NCI-H1092 treated with DMSO at 0.1 percent for 48 hours (cell line): Measurements from ENCODE around the gene REEP5.
"Not testable (repeated sequence)": the region's sequence is repeated elsewhere in the genome, so short reads cannot be mapped to it uniquely, and the experiment has no call there.

Experiments
- DNase-seq: peaks from one replicate; lab custom pipeline; 2025; lab: John Stamatoyannopoulos, UW

Gene REEP5

DNA sequence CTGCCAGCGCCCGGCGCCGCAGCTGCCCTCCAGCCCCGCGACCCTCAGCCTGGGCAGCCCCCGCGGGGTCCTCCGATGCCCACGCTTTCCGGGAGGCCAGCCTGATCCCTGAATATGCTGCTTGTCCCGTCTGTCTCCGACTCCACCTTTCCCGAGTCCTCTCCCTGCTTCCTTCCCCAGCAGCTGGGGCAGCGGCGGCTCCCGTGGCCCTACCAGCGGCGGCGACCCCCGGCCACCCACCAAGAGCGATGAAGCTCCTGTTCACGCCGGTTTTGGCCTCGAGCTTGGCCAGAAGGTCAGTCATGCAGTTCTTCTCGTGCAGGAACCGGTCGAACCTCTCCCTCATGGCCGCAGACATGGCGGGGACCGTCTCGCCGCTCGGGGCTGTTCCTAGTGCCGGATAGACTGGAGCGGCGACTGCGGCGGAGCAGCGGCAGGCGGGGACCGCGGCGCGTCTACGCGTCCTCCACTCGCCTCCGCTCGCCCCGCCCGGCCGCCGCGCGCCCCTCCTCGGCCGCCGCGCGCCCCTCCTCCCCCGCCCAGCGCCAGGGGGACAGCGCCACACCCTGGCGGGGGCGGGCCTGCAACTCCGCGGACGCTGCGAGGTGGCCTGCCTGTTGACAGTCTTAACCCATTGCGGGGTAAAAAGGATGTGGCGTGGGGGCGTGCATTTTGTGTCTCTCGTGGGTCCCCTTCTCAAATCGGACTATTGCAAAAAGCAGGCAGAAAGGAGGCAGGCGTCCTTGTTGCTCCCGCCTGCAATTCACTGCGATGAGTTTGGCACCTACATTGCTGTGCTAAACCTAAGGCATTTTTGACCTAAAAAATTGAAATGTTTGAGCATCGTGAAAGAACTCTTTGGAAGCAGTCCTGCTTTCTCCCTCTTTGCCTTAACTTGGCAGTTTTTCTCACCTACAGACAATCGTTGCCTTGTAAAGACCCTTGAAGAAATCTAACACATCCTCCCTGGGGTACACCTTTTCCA lies at the start of gene REEP5:
TSS of gene REEP5 (minus strand) at position 395 of the 985 bp plus-strand sequence. CDS start at position 358, 37 bp downstream.
- peak; percentile 73 for DNase-seq

GRCh38 chr5:112971276-112971675 lies 49.2 kb upstream of the REEP5 start:
- DNase-seq: no peak

DNA sequence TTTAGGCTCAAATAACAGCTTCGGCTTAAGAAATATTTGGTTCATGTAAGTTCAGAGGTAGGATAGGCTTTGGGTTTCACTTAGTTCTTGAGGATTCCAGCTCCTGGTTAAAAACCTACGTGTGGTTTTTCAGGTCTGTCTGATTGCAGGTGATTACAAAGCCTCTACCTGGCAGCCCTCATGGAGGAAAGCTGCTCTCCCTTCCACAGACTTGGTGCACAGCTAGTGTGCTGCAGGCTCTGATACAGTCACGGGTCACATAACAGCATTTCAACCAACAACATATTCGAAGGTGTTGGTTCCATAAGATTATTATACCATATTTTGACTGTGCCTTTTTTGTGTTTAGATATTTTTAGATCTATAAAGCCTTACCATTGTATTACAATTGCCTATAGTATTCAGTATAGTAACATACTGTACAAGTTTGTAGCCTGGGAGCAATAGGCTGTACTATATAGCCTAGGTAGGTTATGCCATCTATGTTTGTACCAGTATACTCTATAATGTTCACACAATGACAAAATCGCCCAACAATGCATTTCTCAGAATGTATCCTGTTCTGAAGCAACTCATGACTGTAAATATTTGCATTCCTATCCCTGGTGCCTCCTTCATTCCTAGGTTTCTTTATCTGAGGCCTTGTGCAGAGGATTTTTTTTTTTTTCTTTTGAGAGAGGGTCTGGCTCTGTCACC lies 46.5 kb upstream of the REEP5 start:
- no peak for DNase-seq

- DNase-seq: no peak
Observed at GRCh38 chr5:112967520-112968083, 45.6 kb upstream of the REEP5 start.

DNA sequence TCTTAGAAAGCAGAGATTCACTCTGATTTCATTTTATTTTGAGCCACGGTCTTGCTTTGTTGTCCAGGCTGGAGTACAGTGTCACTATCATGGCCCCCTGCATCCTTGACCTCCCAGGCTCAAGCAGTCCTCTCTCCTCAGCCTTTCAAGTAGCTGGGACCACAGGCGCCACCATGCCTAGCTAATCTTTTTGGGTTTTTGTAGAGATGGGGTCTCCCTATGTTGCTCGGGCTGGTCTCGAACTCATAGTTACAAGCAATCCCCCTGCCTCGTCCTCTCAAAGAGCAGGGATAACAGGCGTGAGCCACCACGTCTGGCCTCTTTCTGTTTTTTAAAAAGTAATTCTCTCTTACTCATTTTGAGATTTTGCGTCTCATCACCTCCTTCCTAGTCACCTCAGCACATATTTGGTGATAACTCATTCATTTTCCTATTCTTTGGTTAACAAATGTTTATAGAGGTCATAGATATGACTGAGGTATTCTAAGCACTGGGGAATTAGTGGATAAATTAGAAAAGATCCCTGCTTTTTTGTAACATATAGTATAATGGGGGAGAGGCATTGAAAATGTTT lies 43.8 kb upstream of the REEP5 start:
- no peak for DNase-seq

DNA sequence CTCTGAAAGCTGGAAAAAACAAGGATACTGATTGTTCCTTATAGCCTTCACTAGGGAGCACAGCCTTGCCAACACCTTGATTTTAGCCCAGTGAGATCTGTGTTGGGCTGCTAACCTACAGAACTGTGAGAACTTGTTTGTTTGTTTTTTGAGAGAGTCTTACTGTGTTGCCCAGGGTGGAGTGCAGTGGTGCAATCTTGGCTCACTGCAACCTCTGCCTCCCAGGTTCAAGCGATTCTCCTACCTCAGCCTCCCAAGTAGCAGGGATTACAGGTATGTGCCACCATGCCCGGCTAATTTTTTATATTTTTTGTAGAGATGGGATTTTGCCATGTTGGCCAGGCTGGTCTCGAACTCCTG lies 41.3 kb upstream of the REEP5 start:
- not testable (repeated sequence) for DNase-seq

DNA sequence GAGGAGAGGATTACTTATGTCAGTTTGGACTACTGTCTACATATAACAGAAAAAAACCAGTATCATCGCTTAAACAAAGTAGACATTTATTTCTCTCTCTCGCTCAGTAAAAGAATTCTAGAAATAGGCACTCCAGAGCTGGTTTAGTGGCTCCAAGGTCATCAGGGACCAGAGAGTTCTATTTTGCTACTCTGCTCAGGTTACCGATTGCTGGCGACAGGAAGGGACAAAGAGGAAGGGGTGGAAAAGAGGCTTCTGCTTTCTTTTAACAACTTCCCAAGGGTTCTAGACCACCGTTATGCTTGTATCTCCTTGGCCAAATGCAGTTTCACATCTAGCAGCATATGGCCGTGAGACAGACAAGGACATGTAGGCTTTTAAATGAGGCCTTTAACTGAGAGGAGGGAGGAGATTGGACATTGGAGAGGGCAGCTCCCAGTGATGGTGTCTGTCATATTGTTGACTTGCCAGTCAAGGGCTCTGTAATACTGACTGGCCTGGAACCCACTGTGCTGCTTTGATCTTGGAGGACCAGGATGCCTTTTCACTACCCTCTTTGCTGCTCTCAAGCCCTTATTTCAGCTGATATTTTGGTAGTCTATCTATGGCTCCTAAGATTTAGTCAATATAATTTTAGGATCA lies 39.0 kb upstream of the REEP5 start:
- DNase-seq: no peak

GRCh38 chr5:112960315-112960714 lies 38.3 kb upstream of the REEP5 start:
- DNase-seq: no peak

GRCh38 chr5:112959872-112960271 lies 37.8 kb upstream of the REEP5 start:
- not testable (repeated sequence) for DNase-seq

GRCh38 chr5:112958093-112959088 lies 36.4 kb upstream of the REEP5 start:
- no peak for DNase-seq

GRCh38 chr5:112957036-112957808 lies 35.2 kb upstream of the REEP5 start:
- no peak for DNase-seq

GRCh38 chr5:112956606-112957005 lies 34.6 kb upstream of the REEP5 start:
- DNase-seq: no peak

- no peak for DNase-seq
Observed at GRCh38 chr5:112951124-112951702, 29.2 kb upstream of the REEP5 start.

DNA sequence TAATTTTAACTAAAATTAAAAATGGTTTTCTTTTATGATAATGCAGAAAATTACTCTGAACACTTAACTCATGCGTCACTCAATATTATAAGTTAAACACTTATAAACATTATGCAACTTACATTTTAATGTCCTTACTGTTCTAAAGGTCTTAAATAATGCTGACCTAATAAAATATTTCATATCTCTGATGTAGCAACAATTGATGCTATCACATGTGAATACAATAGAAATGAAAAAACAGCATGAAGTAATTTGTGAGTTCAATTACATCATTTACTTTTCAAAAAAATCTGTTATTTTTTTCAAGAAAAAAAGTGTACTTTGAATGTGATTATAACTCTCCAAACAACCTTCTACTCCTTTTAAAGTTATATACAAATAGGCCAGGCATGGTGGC lies 26.4 kb upstream of the REEP5 start:
- DNase-seq: no peak

DNA sequence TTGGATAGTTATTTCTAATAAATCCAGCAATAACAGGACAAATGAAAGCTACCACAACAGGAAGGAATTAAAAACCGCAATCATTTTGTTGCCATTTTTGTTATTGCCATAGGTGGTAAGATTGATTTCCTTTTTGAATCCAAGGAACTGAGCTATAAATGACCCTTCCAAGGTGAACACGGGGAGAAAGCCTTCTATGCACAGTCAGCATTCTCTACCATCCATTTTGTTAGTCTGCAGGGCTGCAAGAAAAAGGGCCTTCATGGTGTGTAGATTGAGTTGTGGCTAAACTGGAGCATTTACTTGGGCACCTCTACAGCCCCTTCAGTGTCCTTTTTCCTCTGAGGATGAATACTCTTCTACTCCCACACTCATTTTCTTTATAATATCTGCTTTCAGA lies 18.6 kb upstream of the REEP5 start:
- DNase-seq: no peak

DNA sequence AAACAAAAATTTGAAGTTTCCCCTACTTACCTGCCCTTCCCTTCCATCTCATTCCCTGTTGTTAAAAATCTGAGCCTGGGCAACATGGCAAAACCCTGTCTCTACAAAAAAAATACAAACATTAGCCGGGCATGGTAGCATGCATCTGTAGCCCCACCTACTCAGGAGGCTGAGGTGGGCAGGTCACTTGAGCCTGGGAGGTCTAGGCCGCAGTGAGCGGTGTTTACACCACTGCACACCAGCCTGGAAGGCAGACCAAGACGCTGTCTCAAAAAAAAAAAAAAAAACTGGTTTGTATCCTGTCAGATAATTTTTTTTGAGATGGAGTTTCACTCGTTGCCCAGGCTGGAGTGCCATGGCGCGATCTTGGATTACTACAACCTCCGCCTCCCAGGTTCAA lies 16.3 kb upstream of the REEP5 start:
- no peak for DNase-seq

GRCh38 chr5:112935675-112936074 lies 13.6 kb upstream of the REEP5 start:
- DNase-seq: no peak

DNA sequence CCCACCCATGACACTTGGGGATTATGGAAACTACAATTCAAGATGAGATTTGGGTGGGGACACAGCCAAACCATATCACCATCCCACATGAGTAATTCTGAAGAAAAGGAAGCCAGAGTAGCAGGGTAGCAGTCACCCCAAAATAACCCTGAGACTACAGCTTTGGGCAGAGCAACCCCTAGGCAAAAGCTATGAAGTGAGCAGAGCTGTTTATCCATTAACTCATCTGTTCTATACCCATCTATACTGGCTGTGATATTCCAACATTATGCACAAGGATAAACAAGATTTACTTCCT lies 12.3 kb upstream of the REEP5 start:
- no peak for DNase-seq

GRCh38 chr5:112933651-112934365 lies 11.8 kb upstream of the REEP5 start:
- no peak for DNase-seq
